Liver (tissue), 9 donors: ENCODE results near the gene UBD. TPM values are rescaled to one million over a fixed set of nuclear protein-coding genes. Genes with fewer than 3 reads are reported as not detected.

Experiments
- DNase-seq: peaks from one replicate; pipeline ENCODE4 v3.0.0-alpha.2; 2017; ENCODE audit warnings: low spot score
- H3K27ac ChIP-seq, 2 donors: one replicate each; pipeline ENCODE4 v1.7.0; 2013; ENCODE audit warnings: inconsistent platforms in 2 of 2, low read length in 2 of 2, control low read depth in 1 of 2, low read depth in 1 of 2, mild to moderate bottlenecking in 1 of 2
- H3K27me3 ChIP-seq, 4 donors: one replicate each; pipeline versions ENCODE4 v1.6.1 to v1.7.0; 2013; ENCODE audit warnings: low read length in 3 of 4, inconsistent platforms in 1 of 4, mild to moderate bottlenecking in 1 of 4, moderate library complexity in 1 of 4; ENCODE audit not compliant: control insufficient read depth in 4 of 4, insufficient read depth in 4 of 4
- H3K36me3 ChIP-seq, 4 donors: one replicate each; pipeline versions ENCODE4 v1.6.1 to v1.7.0; 2013; ENCODE audit warnings: low read length in 3 of 4, mild to moderate bottlenecking in 3 of 4, low read depth in 1 of 4, moderate library complexity in 1 of 4; ENCODE audit not compliant: control insufficient read depth in 4 of 4, insufficient read depth in 3 of 4
- H3K4me1 ChIP-seq, 4 donors: one replicate each; pipeline versions ENCODE4 v1.6.1 to v1.7.0; 2013; ENCODE audit warnings: low read length in 3 of 4, mild to moderate bottlenecking in 3 of 4, moderate library complexity in 1 of 4; ENCODE audit not compliant: control insufficient read depth in 4 of 4, insufficient read depth in 4 of 4
- H3K4me3 ChIP-seq, 3 donors: one replicate each; pipeline versions ENCODE4 v1.6.1 to v1.7.0; 2013; ENCODE audit warnings: low read length in 3 of 3, control low read depth in 1 of 3, low read depth in 1 of 3, mild to moderate bottlenecking in 1 of 3
- H3K9ac ChIP-seq, 2 donors: one replicate each; pipeline ENCODE4 v1.7.0; 2013; ENCODE audit warnings: low read length in 2 of 2, mild to moderate bottlenecking in 2 of 2, moderate library complexity in 2 of 2, control low read depth in 1 of 2, low read depth in 1 of 2
- H3K9me3 ChIP-seq, 4 donors: one replicate each; pipeline versions ENCODE4 v1.6.1 to v1.7.0; 2013; ENCODE audit warnings: low read length in 3 of 4; ENCODE audit not compliant: control insufficient read depth in 4 of 4
- EGR1 ChIP-seq, 2 donors: IDR thresholded peaks; 2 replicates each; pipeline ENCODE4 v1.6.1; 2016 to 2018; ENCODE audit warnings: antibody characterized with exemption in 2 of 2, low read depth in 2 of 2
- FOXA1 ChIP-seq: IDR thresholded peaks from 2 replicates; pipeline ENCODE4 v1.6.1; 2016; ENCODE audit warnings: antibody characterized with exemption
- FOXA2 ChIP-seq: IDR thresholded peaks from 2 replicates; pipeline ENCODE4 v1.6.1; 2016; ENCODE audit warnings: antibody characterized with exemption
- GABPA ChIP-seq, 2 donors: IDR thresholded peaks in 1 of 2; conservative IDR thresholded peaks in 1 of 2; 2 replicates each; pipeline ENCODE4 v1.6.1; 2016; ENCODE audit warnings: antibody characterized with exemption in 2 of 2, mild to moderate bottlenecking in 1 of 2, moderate library complexity in 1 of 2
- HNF4A ChIP-seq, 2 donors: conservative IDR thresholded peaks; 2 replicates each; pipeline ENCODE4 v1.6.1; 2016; ENCODE audit warnings: antibody characterized with exemption in 2 of 2, mild to moderate bottlenecking in 2 of 2
- HNF4G ChIP-seq: IDR thresholded peaks from 2 replicates; pipeline ENCODE4 v1.6.1; 2016; ENCODE audit warnings: antibody characterized with exemption
- JUND ChIP-seq, 2 donors: IDR thresholded peaks; 2 replicates each; pipeline ENCODE4 v1.6.1; 2016; ENCODE audit warnings: antibody characterized with exemption in 2 of 2
- NR2F2 ChIP-seq: IDR thresholded peaks from 2 replicates; pipeline ENCODE4 v1.6.1; 2016; ENCODE audit warnings: antibody characterized with exemption
- RAD21 ChIP-seq, 2 donors: IDR thresholded peaks; 2 replicates each; pipeline ENCODE4 v1.6.1; 2016; ENCODE audit warnings: antibody characterized with exemption in 2 of 2, mild to moderate bottlenecking in 2 of 2
- RXRA ChIP-seq, 2 donors: IDR thresholded peaks; 2 replicates each; pipeline ENCODE4 v1.6.1; 2017 to 2018; ENCODE audit warnings: antibody characterized with exemption in 2 of 2, mild to moderate bottlenecking in 1 of 2
- SP1 ChIP-seq: IDR thresholded peaks from 2 replicates; pipeline ENCODE4 v1.6.1; 2018; ENCODE audit warnings: antibody characterized with exemption, mild to moderate bottlenecking
- TAF1 ChIP-seq: conservative IDR thresholded peaks from 2 replicates; pipeline ENCODE4 v1.6.1; 2016; ENCODE audit warnings: antibody characterized with exemption, mild to moderate bottlenecking
- YY1 ChIP-seq: IDR thresholded peaks from 2 replicates; pipeline ENCODE4 v1.6.1; 2016; ENCODE audit warnings: antibody characterized with exemption, mild to moderate bottlenecking
- WGBS: extraction: QIAGEN DNeasy Blood & Tissue Kit; methylation state at CpG from one replicate; pipeline ENCODE4 v1.1.7; 2013; 5-methylcytosine and 5-hydroxymethylcytosine counted together
- polyA plus RNA-seq, 2 donors: library from polyadenylated mRNA; stranded (reverse) in 1 of 2; unstranded in 1 of 2; fragments of 200-250 nt in 1 of 2; fragments of >200 nt in 1 of 2; fragmentation: Nextera tagmentation in 1 of 2; extraction: Ambion mirVana in 1 of 2; gene quantifications; one replicate each; pipeline versions ENCODE4 v1.2.1 to v1.2.3, GENCODE V29; 2013 to 2015
- total RNA-seq, 2 donors: library from RNA; depleted of rRNA; stranded (reverse); fragments of >200 nt; gene quantifications; one replicate each; pipeline ENCODE4 v1.2.3, GENCODE V29; 2014
- TF ChIP-seq, protein P1 (sequence below): IDR thresholded peaks from 2 replicates; pipeline ENCODE4 v1.6.1; 2016; ENCODE audit warnings: antibody characterized with exemption
- TF ChIP-seq, protein P2 (sequence below): IDR thresholded peaks from 2 replicates; pipeline ENCODE4 v1.6.1; 2016; ENCODE audit warnings: antibody characterized with exemption, mild to moderate bottlenecking
- TF ChIP-seq, protein P3 (sequence below): IDR thresholded peaks from 2 replicates; pipeline ENCODE4 v1.6.1; 2016; ENCODE audit warnings: antibody characterized with exemption
- TF ChIP-seq, protein P4 (sequence below): IDR thresholded peaks from 2 replicates; pipeline ENCODE4 v1.6.1; 2016; ENCODE audit warnings: antibody characterized with exemption
- TF ChIP-seq, protein P5 (sequence below): fragments of 150-350 bp; IDR thresholded peaks from 2 replicates; pipeline ENCODE4 v1.5.1; 2017; ENCODE audit warnings: improper control_type of control experiment, low read depth, low read length; ENCODE audit not compliant: missing input control
- donor health status: healthy.
- donor health status: healthy.
- donor health status: healthy.
- donor health status: healthy.
- donor health status: healthy.

The UBD gene
- total and polyA plus RNA-seq, 4 donors, result 7.0 to 35.1 (median 28.1) TPM

DNA sequence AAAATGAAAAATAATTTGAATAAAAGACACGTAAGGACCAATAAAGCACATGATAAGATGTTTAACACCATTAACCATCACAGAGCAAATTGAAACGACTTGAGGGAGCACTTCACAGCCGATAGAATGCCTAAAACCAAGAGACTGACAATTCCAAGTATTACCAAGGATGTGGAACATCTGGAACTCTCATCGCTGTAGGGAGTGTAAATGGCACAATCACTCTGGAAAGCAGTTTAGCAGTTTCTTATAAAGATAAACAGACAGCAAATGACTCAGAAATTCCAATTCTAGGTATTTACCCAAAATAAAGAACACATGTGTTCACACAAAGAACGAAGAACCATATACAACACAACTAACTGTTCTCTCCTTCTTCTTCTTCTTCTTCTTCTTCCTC is 8.5 kb upstream of the UBD start:
- no peak for DNase-seq
- H3K27ac ChIP-seq, result no peak overlapping the region
- no peaks in the 10 kb centered on the region for H3K9me3 ChIP-seq
- H3K27me3 ChIP-seq, result peaks cover 0 to 8% (median 0%) of the 10 kb centered on the region in 4 donors
- no peaks in the 10 kb centered on the region for H3K4me1 ChIP-seq
- WGBS, result 73% methylated on average over 5 of the region's 5 CpGs
- H3K36me3 ChIP-seq, result no peaks in the 10 kb centered on the region
- no peak overlapping the region for H3K9ac ChIP-seq
- no peak overlapping the region for H3K4me3 ChIP-seq
- TF ChIP-seq FOXA2, result no peak
- TF ChIP-seq HNF4A (conservative IDR thresholded peaks at IDR 0.05), result no peak
- TF ChIP-seq, protein P1, sequence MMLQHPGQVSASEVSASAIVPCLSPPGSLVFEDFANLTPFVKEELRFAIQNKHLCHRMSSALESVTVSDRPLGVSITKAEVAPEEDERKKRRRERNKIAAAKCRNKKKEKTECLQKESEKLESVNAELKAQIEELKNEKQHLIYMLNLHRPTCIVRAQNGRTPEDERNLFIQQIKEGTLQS, result no peak
- TF ChIP-seq, protein P2, sequence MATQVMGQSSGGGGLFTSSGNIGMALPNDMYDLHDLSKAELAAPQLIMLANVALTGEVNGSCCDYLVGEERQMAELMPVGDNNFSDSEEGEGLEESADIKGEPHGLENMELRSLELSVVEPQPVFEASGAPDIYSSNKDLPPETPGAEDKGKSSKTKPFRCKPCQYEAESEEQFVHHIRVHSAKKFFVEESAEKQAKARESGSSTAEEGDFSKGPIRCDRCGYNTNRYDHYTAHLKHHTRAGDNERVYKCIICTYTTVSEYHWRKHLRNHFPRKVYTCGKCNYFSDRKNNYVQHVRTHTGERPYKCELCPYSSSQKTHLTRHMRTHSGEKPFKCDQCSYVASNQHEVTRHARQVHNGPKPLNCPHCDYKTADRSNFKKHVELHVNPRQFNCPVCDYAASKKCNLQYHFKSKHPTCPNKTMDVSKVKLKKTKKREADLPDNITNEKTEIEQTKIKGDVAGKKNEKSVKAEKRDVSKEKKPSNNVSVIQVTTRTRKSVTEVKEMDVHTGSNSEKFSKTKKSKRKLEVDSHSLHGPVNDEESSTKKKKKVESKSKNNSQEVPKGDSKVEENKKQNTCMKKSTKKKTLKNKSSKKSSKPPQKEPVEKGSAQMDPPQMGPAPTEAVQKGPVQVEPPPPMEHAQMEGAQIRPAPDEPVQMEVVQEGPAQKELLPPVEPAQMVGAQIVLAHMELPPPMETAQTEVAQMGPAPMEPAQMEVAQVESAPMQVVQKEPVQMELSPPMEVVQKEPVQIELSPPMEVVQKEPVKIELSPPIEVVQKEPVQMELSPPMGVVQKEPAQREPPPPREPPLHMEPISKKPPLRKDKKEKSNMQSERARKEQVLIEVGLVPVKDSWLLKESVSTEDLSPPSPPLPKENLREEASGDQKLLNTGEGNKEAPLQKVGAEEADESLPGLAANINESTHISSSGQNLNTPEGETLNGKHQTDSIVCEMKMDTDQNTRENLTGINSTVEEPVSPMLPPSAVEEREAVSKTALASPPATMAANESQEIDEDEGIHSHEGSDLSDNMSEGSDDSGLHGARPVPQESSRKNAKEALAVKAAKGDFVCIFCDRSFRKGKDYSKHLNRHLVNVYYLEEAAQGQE, result no peak
- TF ChIP-seq NR2F2, result no peak
- TF ChIP-seq RXRA (IDR thresholded peaks at IDR 0.05), result no peak
- no peak for TF ChIP-seq SP1
- TF ChIP-seq HNF4G, result no peak
- no peak for TF ChIP-seq FOXA1
- no peak for TF ChIP-seq TAF1
- TF ChIP-seq, protein P3, sequence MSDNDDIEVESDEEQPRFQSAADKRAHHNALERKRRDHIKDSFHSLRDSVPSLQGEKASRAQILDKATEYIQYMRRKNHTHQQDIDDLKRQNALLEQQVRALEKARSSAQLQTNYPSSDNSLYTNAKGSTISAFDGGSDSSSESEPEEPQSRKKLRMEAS, result no peak
- no peak for TF ChIP-seq JUND (IDR thresholded peaks at IDR 0.05)
- TF ChIP-seq RAD21 (IDR thresholded peaks at IDR 0.05), result no peak
- TF ChIP-seq EGR1 (IDR thresholded peaks at IDR 0.05; ENCODE audit: low read depth in 2 of 2), result no peak
- TF ChIP-seq, protein P4, sequence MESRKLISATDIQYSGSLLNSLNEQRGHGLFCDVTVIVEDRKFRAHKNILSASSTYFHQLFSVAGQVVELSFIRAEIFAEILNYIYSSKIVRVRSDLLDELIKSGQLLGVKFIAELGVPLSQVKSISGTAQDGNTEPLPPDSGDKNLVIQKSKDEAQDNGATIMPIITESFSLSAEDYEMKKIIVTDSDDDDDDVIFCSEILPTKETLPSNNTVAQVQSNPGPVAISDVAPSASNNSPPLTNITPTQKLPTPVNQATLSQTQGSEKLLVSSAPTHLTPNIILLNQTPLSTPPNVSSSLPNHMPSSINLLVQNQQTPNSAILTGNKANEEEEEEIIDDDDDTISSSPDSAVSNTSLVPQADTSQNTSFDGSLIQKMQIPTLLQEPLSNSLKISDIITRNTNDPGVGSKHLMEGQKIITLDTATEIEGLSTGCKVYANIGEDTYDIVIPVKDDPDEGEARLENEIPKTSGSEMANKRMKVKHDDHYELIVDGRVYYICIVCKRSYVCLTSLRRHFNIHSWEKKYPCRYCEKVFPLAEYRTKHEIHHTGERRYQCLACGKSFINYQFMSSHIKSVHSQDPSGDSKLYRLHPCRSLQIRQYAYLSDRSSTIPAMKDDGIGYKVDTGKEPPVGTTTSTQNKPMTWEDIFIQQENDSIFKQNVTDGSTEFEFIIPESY, result no peak
- TF ChIP-seq, protein P5, sequence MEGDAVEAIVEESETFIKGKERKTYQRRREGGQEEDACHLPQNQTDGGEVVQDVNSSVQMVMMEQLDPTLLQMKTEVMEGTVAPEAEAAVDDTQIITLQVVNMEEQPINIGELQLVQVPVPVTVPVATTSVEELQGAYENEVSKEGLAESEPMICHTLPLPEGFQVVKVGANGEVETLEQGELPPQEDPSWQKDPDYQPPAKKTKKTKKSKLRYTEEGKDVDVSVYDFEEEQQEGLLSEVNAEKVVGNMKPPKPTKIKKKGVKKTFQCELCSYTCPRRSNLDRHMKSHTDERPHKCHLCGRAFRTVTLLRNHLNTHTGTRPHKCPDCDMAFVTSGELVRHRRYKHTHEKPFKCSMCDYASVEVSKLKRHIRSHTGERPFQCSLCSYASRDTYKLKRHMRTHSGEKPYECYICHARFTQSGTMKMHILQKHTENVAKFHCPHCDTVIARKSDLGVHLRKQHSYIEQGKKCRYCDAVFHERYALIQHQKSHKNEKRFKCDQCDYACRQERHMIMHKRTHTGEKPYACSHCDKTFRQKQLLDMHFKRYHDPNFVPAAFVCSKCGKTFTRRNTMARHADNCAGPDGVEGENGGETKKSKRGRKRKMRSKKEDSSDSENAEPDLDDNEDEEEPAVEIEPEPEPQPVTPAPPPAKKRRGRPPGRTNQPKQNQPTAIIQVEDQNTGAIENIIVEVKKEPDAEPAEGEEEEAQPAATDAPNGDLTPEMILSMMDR, result no peak
- TF ChIP-seq YY1, result no peak
- TF ChIP-seq GABPA (IDR thresholded peaks at IDR 0.05 in 1 of 2, conservative IDR thresholded peaks at IDR 0.05 in 1 of 2), result no peak
